Calu3 (cell line): Measurements from ENCODE around the gene GBX1. TPM values are rescaled to one million over a fixed set of nuclear protein-coding genes. Genes with fewer than 3 reads are reported as not detected.

Source experiments
- BruUV-seq: library from RNA; stranded (reverse); fragments of 400-500 nt; replicated peaks from 2 replicates; lab custom pipeline; 2021; lab: Mats Ljungman, UMichigan
- CTCF ChIA-PET: fragments of 300-600 bp; sonication (Branson Sonifier 250); formaldehyde crosslinking; loops from one replicate; lab custom pipeline; 2022; ENCODE audit warnings: antibody characterized with exemption; lab: Charles Lee
- DNase-seq: peaks from one replicate; pipeline ENCODE4 v3.0.0; 2022
- H3K27ac Mint-ChIP-seq: one replicate; pipeline ENCODE4 v1.8.0; 2022; ENCODE audit warnings: mixed read lengths; ENCODE audit not compliant: unreplicated experiment
- H3K27me3 Mint-ChIP-seq: one replicate; pipeline ENCODE4 v1.8.0; 2022; ENCODE audit warnings: mixed read lengths; ENCODE audit not compliant: unreplicated experiment
- H3K36me3 Mint-ChIP-seq: one replicate; pipeline ENCODE4 v1.8.0; 2022; ENCODE audit warnings: mild to moderate bottlenecking, moderate library complexity, mixed read lengths; ENCODE audit not compliant: insufficient read depth, unreplicated experiment
- H3K4me1 Mint-ChIP-seq: one replicate; pipeline ENCODE4 v1.8.0; 2022; ENCODE audit warnings: mild to moderate bottlenecking, low read depth, mixed read lengths; ENCODE audit not compliant: unreplicated experiment
- H3K4me3 Mint-ChIP-seq: one replicate; pipeline ENCODE4 v1.8.0; 2022; ENCODE audit warnings: mild to moderate bottlenecking, low read depth, moderate library complexity, mixed read lengths; ENCODE audit not compliant: unreplicated experiment
- H3K9me3 Mint-ChIP-seq: one replicate; pipeline ENCODE4 v1.8.0; 2022; ENCODE audit warnings: low read depth, mixed read lengths; ENCODE audit not compliant: unreplicated experiment
- intact Hi-C: fragments of 100-400 bp; cut with micrococcal nuclease; formaldehyde crosslinking; loops from one replicate; pipeline ENCODE4 v1.10.0; 2022; ENCODE audit not compliant: unreplicated experiment
- total RNA-seq: library from RNA; stranded (reverse); gene quantifications from 2 replicates; pipeline ENCODE4 v1.2.3, GENCODE V29; 2022
- TF ChIP-seq, protein P1 (sequence below): fragments of 200-600 bp; IDR thresholded peaks from one replicate; pipeline ENCODE4 v1.8.0; 2022; ENCODE audit warnings: antibody characterized with exemption; ENCODE audit not compliant: unreplicated experiment

Gene GBX1
- total RNA-seq, 1 experiment from 2014 or later, result not detected

DNA sequence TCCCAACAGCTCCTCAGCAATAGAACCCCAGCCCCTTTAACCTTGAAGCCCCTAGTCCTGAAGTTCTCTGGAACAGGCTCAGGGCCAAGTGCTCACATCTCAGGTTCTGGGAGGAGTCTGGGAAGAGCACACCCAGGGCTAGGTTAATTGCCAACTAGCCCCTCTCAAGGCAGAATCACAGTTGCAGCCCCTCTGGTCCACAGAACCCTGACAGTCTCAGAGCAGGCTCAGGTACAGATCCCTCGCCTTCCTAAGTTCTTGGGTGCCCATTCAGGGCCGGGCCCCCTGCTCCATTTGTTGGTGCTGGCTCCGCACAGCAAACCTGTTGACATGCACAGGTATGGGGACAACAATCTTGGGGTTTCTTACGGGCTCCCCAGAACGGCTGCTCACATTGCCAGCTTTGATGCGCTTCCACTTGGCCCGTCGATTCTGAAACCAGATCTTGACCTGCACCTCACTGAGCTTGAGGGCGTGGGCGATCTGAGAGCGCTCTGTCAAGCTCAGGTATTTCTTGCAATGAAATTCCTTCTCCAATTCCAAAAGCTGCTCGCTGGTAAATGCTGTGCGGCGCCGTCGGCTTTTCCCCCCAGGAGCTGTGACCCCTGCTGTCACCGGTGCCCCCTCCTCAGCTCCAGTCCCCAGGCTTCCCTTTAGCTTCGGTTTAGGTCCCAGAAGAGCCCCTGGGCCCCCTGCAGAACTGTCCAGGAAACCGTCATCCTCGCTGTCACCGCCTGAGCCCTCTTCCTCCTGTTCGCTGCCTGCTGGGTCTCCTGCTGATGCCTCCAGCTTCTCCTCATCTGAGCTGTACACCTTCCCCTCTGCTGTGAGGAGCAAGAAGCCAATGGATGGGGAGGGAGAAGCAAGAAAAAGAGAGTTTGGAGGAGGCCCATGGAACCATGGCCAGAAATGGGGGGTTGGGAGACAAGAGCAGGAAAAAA is 18.9 kb downstream of the GBX1 start:
- TF ChIP-seq, protein P1, sequence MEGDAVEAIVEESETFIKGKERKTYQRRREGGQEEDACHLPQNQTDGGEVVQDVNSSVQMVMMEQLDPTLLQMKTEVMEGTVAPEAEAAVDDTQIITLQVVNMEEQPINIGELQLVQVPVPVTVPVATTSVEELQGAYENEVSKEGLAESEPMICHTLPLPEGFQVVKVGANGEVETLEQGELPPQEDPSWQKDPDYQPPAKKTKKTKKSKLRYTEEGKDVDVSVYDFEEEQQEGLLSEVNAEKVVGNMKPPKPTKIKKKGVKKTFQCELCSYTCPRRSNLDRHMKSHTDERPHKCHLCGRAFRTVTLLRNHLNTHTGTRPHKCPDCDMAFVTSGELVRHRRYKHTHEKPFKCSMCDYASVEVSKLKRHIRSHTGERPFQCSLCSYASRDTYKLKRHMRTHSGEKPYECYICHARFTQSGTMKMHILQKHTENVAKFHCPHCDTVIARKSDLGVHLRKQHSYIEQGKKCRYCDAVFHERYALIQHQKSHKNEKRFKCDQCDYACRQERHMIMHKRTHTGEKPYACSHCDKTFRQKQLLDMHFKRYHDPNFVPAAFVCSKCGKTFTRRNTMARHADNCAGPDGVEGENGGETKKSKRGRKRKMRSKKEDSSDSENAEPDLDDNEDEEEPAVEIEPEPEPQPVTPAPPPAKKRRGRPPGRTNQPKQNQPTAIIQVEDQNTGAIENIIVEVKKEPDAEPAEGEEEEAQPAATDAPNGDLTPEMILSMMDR, result no peak
- BruUV-seq, result no TSS peak
- Mint-ChIP-seq H3K27me3 (no peaks in the 10 kb centered on the region), H3K4me3 (no peak overlapping the region), H3K27ac (no peak overlapping the region), H3K36me3 (peaks cover 10% of the 10 kb centered on the region), H3K4me1 (no peaks in the 10 kb centered on the region), H3K9me3 (no peaks in the 10 kb centered on the region)
- intact Hi-C loops, result no loop called here
- CTCF ChIA-PET, result interaction anchor here (1.4 kb wide), 1 partner anchor 25 kb away, joined by 4 read pairs; no protein-coding TSS in a partner anchor
- no peak for DNase-seq

DNA sequence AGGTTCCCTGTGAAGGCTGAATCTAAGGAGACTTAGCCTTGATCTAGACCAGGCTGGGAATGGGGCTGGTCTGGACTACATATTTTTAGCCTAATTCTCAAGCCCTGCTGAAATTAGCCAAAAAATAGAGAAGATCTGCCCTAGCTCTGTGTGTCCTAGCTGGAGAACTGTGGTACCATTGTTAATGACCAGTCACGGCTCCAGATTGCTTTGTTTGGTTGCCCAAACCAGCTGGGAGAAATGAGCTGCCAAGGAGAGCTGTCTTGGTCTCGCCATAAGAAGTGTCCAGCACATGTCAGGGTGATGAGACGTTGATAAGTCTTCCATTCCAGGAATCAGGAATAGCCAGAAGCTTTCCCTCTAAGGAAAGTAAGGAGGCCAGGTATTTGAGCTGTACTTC is 20.7 kb downstream of the GBX1 start:
- Mint-ChIP-seq H3K4me3 (no peak overlapping the region), H3K36me3 (peaks cover 25% of the 10 kb centered on the region), H3K27me3 (no peaks in the 10 kb centered on the region), H3K9me3 (no peaks in the 10 kb centered on the region), H3K4me1 (no peaks in the 10 kb centered on the region), H3K27ac (no peak overlapping the region)
- no TSS peak for BruUV-seq
- TF ChIP-seq, protein P1, result no peak
- intact Hi-C loops, result no loop called here
- CTCF ChIA-PET, result interaction anchor here (0.7 kb wide), 1 partner anchor 1498 kb away, joined by 6 read pairs; no protein-coding TSS in a partner anchor
- no peak for DNase-seq

DNA sequence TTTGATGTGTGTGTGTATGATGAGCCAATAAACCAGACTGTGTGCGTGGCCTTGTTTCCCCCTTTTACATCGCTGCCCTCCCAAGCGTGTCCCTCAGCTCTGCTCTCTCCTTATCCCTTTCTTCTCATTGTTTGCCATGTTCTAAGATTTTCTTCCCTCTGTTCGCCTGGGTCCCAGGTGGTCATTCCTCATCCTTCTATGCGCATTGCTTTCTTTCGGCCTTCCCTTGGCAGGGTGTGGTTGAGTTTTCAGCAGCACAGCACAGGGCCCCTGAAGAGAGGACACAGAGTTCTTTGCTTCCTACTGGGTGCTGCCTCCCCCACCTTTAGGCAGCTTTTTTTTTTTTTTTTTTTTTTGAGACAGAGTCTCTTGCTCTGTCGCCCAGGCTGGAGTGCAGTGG is 23.1 kb downstream of the GBX1 start:
- H3K4me3 Mint-ChIP-seq, result no peak overlapping the region
- TF ChIP-seq, protein P1, result no peak
- intact Hi-C loops, result no loop called here
- DNase-seq, result no peak
- no peaks in the 10 kb centered on the region for H3K9me3 Mint-ChIP-seq
- H3K27me3 Mint-ChIP-seq, result no peaks in the 10 kb centered on the region
- CTCF ChIA-PET, result no interaction called here
- BruUV-seq, result no TSS peak
- peaks cover 26% of the 10 kb centered on the region for H3K36me3 Mint-ChIP-seq
- no peak overlapping the region for H3K27ac Mint-ChIP-seq
- H3K4me1 Mint-ChIP-seq, result no peaks in the 10 kb centered on the region

DNA sequence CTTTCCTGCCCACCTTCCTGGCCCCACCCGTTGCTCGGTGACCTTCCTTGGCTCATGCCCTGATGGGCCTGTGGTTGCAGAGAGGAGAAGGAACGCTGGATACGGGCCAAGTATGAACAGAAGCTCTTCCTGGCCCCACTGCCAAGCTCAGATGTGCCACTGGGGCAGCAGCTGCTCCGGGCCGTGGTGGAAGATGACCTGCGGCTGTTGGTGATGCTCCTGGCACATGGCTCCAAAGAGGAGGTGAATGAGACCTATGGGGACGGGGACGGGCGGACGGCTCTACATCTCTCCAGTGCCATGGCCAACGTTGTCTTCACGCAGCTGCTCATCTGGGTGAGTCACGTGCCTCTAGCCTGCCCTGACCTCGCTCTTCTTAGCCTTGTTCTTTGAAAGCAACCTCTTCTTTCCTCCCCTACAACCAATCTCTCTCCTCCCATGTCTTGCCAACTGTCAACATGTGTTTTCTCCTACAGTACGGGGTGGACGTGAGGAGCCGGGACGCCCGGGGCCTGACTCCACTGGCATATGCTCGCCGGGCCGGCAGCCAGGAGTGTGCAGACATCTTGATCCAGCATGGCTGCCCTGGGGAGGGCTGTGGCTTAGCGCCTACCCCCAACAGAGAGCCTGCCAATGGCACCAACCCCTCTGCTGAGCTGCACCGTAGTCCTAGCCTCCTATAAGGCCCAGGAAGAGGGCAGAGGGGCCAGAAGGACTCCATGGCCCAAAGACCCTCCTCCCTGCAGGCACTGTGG is 24.1 kb downstream of the GBX1 start:
- intact Hi-C loops, result no loop called here
- Mint-ChIP-seq H3K9me3 (no peaks in the 10 kb centered on the region), H3K4me1 (no peaks in the 10 kb centered on the region), H3K27me3 (no peaks in the 10 kb centered on the region), H3K36me3 (peaks cover 26% of the 10 kb centered on the region), H3K4me3 (no peak overlapping the region), H3K27ac (no peak overlapping the region)
- no peak for DNase-seq
- BruUV-seq, result no TSS peak
- CTCF ChIA-PET, result no interaction called here
- TF ChIP-seq, protein P1, result no peak
